KOPT-K1 (cell line): ENCODE measurements around the gene ANP32E.
"Not testable (repeated sequence)": the region's sequence is repeated elsewhere in the genome, so short reads cannot be mapped to it uniquely, and the experiment has no call there.

ENCODE experiments used
- H3K27ac ChIP-seq: fragments of 200-600 bp; sonication (generic); 2 replicates; pipeline ENCODE4 v1.5.1; 2016; ENCODE audit warnings: antibody characterized with exemption, mild to moderate bottlenecking, low read depth, low read length; ENCODE audit not compliant: poor library complexity, severe bottlenecking
- H3K36me3 ChIP-seq: fragments of 200-600 bp; sonication (generic); 2 replicates; pipeline ENCODE4 v1.5.1; 2017; ENCODE audit warnings: antibody characterized with exemption, mild to moderate bottlenecking, low read length, moderate library complexity; ENCODE audit not compliant: insufficient read depth
- H3K9me3 ChIP-seq: fragments of 200-600 bp; sonication (generic); 2 replicates; pipeline ENCODE4 v1.5.1; 2017; ENCODE audit warnings: antibody characterized with exemption, low read length, mild to moderate bottlenecking; ENCODE audit not compliant: insufficient read depth, poor library complexity, severe bottlenecking

The ANP32E gene

DNA sequence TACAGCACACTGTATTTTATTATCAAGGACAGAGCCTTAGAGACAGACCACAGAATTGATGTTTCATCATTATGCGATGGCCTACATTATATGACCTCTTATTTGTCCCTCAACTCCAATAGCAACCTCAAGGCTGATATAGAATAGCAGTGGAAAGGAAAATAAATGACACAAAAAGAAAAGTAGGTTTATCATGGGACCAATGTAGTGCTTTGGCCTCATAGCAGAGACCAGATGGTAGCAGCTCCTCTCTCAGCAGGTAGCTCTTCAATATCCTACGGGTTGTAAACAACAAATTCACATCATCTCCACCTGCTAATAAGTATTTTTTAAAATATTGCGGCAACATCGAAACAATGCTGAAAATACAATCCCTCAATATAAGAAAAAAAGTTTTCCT is 25.2 kb downstream of the ANP32E start:
- Histone ChIP-seq H3K36me3 (no peaks in the 10 kb centered on the region), H3K9me3 (no peaks in the 10 kb centered on the region), H3K27ac (no peak overlapping the region)

DNA sequence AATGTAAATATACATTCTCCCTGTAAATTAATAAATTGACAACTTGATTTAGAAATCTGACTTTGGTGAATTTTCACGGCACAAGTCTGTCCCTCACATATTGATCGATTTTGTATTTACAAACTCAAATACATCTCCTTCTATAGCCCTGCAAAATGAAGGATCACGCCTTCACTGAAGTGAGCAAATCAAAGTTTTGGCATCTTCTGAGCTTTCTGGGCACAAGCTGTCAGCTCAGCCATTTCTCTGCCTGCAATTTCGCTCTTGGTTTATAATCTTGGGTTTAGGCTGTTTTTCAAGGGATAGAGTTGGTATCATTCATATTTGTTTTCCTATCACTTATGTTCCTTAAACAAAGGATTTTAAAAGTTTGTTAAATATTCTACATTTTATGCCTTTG is 25.8 kb downstream of the ANP32E start:
- Histone ChIP-seq H3K9me3 (no peaks in the 10 kb centered on the region), H3K27ac (no peak overlapping the region), H3K36me3 (no peaks in the 10 kb centered on the region)

DNA sequence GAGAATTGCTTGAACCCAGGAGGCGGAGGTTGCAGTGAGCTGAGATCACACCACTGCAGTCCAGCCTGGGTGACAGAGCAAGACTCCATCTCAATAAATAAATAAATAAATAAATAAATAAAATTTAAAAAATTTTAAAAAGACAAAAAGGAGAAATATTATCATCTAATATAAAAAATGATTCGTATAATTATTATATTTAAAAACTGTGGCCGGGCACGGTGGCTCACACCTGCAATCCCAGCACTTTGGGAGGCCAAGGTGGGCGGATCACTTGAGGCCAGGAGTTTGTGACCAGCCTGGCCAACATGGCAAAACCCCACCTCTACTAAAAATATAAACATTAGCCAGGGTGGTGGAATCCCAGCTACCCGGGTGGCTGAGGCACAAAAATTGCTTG is 27.5 kb downstream of the ANP32E start:
- H3K27ac ChIP-seq, H3K9me3 ChIP-seq, H3K36me3 ChIP-seq: not testable (repeated sequence)

DNA sequence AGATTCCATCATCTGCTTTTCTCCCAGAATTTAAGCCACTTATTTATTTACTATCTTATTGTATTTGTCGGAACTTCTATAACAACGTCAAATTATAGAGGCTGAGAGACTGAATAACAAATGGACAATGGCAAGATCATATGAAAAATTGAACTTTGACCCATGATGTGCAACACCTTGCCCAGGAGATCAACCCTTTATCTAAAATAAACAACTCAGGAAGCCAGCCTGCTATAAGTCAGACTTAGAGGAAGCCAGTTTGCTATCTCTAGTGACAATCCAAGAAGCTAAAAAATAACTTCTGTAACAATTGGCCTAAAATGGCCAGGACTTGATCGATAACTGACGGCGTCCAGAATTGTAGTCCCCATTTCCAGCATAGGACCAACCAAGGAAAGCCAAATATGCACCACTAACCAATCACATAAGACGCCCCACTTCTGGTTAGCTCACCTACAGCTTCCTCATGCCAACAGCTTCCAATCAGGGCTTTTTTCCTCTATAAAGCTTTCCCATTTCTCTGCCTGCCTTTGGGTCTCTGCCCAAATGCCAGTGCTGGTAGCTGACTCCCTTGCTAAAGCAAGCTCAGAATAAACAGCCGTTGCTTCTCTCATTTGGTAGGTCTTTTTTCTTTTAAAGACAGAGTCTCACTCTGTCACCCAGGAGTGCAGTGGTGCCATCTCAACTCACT is 28.5 kb downstream of the ANP32E start:
- no peaks in the 10 kb centered on the region for H3K9me3 ChIP-seq
- H3K27ac ChIP-seq: no peak overlapping the region
- H3K36me3 ChIP-seq: no peaks in the 10 kb centered on the region

DNA sequence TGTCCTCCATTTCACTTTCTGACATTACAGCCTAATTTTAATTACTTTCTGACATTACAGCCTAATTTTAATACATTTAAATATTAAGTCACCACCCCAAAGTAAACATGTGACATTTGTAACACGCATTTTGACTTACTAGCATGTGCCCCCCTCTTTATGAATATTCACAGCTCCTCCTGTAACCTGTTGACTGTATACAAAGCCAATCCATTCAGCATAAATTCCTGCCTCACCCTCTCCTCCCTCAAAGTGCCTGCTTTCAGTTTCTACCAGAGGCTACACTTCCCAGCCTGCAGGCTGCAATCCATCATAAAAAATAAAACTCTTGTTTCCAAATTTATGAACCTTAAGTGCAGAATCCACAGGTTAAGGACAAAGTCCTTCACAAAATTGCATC is 39.5 kb downstream of the ANP32E start:
- H3K9me3 ChIP-seq: no peaks in the 10 kb centered on the region
- H3K27ac ChIP-seq: no peak overlapping the region
- no peaks in the 10 kb centered on the region for H3K36me3 ChIP-seq

DNA sequence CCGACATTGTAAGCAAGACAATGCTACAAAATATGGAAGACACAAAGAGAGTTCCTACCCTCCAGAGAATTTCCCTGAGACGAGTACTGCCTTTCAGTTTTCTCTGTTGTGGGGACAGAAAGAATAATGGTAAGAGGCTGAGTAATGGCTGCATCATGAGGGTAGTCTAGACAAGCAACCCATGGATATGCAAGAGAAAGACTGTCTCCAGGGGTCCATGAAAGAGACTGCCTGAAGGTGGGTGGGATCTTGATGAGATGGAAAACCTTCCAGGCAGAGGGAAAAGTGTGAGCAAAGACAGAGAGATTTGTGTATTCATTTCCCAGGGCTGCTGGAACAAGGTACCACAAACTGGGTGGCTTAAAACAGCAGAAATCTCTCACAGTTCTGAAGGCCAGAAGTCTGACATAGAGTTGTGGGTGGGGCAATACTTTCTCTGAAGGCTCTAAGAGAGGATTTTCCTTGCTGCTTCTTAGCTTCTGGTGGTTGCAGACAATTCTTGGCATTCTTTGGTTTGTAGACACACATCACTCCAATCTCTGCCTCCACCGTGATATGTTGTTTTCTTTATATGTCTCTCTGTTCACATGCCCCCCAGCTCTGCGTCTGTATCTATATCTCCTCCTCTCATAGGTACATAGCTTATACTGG is 41.4 kb downstream of the ANP32E start:
- Histone ChIP-seq H3K9me3 (no peaks in the 10 kb centered on the region), H3K27ac (no peak overlapping the region), H3K36me3 (no peaks in the 10 kb centered on the region)

DNA sequence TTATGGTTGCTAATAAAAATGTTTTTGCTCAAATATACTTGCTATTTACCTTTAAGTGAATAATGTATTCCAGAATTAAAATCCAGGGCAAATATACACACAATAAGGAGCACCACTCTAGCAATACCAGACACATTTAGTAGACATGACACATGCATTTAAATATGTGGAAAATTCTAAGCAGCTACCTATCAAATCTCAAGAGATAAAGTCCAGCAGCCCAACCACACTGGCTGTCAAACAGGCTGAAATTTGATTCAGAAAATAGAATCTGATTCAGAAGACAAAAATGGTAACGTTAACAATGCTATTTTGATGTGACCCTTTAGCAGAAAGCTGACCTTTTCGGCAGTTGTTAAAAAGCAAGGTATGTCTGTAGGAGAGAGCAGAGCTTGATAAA is 43.9 kb downstream of the ANP32E start:
- Histone ChIP-seq H3K27ac (no peak overlapping the region), H3K9me3 (no peaks in the 10 kb centered on the region), H3K36me3 (no peaks in the 10 kb centered on the region)

DNA sequence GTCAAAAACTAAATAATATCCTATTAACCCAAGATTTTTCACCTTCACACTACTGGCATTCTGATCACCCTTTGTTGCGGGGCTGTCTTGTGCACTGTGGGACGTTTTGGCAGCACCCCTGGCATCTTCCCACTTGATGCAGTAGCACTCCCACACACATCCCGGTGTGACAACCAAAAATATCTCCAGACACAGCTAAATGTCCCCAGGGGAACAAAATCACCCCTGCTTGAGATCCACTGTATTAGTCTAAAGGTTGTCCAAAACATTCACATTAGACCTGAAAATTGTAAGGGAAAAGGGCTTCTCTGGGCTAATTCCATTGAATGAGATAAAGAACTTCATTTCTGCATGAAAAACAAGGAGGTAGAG is 48.4 kb downstream of the ANP32E start:
- H3K36me3 ChIP-seq: no peaks in the 10 kb centered on the region
- H3K9me3 ChIP-seq: no peaks in the 10 kb centered on the region
- no peak overlapping the region for H3K27ac ChIP-seq

DNA sequence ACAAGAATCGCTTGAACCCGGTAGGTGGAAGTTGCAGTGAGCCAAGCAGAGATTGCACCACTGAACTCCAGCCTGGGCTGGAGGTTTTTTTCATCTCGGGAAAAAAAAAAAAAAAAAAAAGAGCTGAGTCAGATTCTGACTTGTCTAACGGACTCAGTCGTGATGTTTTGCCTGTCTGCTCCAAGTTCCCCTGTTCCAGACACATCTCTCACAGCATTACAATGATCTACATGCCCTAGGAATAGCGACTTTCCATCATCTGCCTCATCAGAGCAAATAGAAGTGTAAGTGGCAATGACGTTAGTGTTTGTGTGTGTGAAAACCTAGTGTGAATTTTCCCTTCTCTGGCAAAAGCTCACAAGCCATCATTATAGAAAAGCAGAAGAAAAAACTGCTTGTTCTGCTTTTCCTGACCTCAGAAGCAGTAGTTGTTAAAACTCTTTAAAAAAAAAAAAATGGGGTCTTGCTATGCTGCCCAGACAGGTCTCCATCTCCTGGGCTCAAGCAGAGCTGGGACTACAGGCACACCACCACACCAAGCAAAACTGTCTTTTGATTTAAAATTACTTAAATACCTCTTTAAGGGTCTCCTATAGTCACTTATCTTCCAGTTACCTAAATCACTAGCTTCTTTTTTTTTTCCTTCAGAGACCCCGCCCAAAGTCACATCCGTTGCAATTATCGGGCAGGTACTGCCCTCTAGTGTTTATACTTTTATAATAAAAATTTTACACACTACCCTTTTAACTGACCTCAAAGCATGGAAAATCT is 48.9 kb downstream of the ANP32E start:
- Histone ChIP-seq H3K9me3 (no peaks in the 10 kb centered on the region), H3K36me3 (no peaks in the 10 kb centered on the region), H3K27ac (no peak overlapping the region)

DNA sequence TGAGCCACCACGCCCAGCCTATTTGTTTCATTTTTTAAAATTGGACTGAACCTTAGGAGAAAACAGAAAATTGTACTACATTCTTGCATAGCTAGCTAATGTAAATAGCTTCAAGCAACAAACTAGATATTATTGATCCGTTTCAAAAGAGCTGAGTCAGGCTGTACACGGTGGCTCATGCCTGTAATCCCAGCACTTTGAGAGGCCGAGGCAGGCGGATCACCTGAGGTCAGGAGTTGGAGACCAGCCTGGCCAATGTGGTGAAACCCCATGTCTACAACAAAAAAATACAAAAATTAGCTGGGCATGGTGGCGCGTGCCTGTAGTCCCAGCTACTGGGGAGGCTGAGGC is 49.5 kb downstream of the ANP32E start:
- not testable (repeated sequence) for H3K9me3 ChIP-seq, H3K36me3 ChIP-seq, H3K27ac ChIP-seq

DNA sequence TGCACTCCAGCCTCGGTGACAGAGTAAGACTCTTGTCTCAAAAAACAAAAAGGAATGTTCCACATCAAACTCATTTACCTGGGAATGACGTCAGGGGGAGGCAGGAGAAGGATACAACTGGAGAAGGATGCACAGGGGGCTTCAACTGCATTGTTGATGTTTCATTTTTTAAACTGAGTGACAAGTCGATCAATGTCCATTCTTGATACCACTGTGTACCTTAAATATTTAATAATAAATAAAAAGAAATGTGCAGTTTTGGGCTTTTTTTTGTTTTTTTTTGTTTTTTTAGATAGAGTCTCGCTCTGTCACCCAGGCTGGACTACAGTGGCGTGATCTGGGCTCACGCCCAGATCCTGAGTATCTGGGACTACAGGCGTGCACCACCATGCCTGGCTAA is 50.4 kb downstream of the ANP32E start:
- Histone ChIP-seq H3K9me3 (no peaks in the 10 kb centered on the region), H3K36me3 (no peaks in the 10 kb centered on the region), H3K27ac (no peak overlapping the region)

DNA sequence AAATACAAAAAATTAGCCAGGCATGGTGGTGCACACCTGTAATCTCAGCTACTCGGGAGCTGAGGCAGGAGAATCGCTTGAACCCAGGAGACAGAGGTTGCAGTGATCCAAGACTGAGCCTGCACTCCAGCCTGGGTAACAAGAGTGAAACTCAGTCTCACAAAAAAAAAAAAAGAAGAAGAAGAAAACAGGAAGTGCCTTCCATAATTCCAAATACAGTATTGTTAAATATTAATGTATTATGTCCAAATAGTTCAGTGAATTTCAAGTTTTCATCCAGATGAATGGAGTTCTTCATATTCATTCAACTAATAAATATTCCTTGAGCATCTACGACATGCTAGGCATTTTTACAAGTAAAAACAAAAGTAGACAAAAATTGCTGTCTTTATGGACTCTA is 52.9 kb downstream of the ANP32E start:
- no peak overlapping the region for H3K27ac ChIP-seq
- no peaks in the 10 kb centered on the region for H3K36me3 ChIP-seq
- H3K9me3 ChIP-seq: no peaks in the 10 kb centered on the region

DNA sequence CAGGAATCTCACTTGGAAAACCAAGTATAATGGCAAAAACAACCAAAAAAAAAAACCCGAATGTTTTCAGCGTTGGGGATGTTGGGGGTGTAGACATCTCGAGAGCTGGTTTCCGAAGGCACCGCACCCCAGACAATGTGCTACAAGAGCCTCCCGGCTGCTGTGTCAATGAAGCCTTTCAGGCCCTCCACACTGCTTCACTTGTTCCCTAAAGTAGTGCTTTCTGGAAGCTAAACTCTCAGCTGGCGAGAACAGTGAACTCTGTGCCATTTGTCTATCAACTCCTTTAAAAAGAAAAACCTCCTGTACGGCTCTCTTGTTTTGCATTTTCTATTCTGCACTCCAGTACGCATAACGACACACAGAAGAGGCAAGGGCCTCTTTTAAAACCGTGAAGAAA is 53.7 kb downstream of the ANP32E start:
- H3K36me3 ChIP-seq: no peaks in the 10 kb centered on the region
- no peak overlapping the region for H3K27ac ChIP-seq
- no peaks in the 10 kb centered on the region for H3K9me3 ChIP-seq

DNA sequence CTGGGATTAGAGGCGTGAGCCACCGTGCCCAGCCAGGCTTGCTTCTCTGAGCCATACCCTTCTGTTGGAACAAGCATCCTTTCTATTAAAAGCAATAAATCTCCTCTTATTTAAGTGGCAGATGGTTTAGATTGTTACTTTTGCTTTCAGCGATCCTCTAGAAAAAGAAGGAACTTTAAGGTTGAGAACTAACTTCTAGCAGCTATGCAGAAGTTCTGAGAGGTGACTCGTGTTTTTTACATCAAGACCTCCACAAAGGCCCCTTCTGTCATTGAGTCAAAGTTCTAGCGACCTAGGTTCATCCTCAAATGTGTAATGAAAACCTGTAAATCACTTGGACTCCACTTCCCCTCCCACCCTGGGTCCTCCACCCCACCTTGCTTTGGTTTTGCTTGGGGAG is 55.4 kb downstream of the ANP32E start:
- no peaks in the 10 kb centered on the region for H3K9me3 ChIP-seq
- H3K36me3 ChIP-seq: no peaks in the 10 kb centered on the region
- no peak overlapping the region for H3K27ac ChIP-seq

DNA sequence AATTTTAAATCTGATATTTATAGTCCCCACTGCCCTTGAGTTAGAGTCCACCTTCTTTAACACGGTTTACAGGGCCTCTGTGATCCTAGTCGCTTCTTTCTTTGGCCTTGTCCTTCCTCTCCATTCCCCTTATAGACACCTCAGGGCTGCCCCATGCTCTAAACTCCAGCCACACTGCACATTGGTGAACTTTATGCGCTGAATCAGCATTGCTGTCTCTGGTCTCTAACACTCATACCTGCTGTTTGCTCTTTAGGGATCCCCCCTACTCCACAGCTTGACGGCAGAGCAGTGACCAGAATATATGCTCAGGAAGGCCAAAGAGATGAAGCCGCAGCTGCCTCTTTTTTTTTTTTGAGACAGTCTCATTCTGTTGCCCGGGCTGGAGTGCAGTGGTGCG is 56.0 kb downstream of the ANP32E start:
- no peaks in the 10 kb centered on the region for H3K36me3 ChIP-seq

DNA sequence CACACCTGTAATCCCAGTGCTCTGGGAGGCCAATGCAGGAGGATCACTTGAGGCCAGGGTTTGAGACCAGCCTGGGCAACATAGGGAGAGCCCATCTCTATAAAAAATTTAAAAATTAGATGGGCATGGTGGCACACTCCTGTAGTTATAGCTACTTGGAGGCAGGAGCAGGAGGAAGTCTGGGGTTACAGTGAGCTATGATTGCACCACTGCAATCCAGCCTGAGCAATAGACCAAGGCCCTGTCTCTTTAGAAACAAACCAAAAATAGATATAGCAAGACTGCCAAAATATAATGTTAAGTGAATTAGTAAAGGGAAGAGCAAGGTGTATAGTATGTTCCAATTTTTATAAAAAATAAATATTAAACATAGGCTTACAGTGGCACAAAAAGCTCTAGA is 57.4 kb downstream of the ANP32E start:
- H3K27ac ChIP-seq: no peak overlapping the region
- H3K36me3 ChIP-seq: no peaks in the 10 kb centered on the region
- no peaks in the 10 kb centered on the region for H3K9me3 ChIP-seq

More for the DNA sequence above, 56.0 kb downstream of the ANP32E start:
- H3K9me3 ChIP-seq: no peaks in the 10 kb centered on the region
- no peak overlapping the region for H3K27ac ChIP-seq
